C4-2B (cell line): ENCODE data around the gene SCGB1D1.

Experiments
- H3K27ac ChIP-seq: fragments of 450-650 bp; 2 replicates; pipeline ENCODE4 v1.5.1; 2017
- ZFX ChIP-seq: fragments of 450-650 bp; IDR thresholded peaks from 2 replicates; pipeline ENCODE4 v1.6.1; 2017
- TF ChIP-seq, protein P1 (sequence below): fragments of 450-650 bp; conservative IDR thresholded peaks from 2 replicates; pipeline ENCODE4 v1.5.1; 2017; ENCODE audit warnings: mild to moderate bottlenecking

Gene SCGB1D1

DNA sequence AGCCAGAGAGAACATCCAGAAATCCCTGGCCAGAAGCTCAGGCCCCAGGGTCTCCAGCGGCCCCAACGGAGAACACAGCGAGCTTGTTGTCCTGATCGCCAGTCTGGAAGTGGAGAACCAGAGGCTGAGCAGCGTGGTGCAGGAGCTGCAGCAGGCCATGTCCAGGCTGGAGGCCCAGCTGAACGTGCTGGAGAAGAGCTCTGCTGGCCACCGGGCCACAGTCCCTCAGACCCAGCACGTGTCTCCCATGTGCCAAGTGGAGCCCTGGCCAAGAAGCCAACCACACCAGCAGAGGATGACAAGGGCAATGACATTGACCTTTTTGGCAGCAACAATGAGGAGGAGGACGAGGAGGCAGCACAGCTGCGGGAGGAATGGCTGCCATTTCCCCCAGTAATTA is 20.6 kb upstream of the SCGB1D1 start:
- TF ChIP-seq ZFX: no peak
- TF ChIP-seq, protein P1, sequence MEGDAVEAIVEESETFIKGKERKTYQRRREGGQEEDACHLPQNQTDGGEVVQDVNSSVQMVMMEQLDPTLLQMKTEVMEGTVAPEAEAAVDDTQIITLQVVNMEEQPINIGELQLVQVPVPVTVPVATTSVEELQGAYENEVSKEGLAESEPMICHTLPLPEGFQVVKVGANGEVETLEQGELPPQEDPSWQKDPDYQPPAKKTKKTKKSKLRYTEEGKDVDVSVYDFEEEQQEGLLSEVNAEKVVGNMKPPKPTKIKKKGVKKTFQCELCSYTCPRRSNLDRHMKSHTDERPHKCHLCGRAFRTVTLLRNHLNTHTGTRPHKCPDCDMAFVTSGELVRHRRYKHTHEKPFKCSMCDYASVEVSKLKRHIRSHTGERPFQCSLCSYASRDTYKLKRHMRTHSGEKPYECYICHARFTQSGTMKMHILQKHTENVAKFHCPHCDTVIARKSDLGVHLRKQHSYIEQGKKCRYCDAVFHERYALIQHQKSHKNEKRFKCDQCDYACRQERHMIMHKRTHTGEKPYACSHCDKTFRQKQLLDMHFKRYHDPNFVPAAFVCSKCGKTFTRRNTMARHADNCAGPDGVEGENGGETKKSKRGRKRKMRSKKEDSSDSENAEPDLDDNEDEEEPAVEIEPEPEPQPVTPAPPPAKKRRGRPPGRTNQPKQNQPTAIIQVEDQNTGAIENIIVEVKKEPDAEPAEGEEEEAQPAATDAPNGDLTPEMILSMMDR: no peak
- no peak overlapping the region for H3K27ac ChIP-seq

DNA sequence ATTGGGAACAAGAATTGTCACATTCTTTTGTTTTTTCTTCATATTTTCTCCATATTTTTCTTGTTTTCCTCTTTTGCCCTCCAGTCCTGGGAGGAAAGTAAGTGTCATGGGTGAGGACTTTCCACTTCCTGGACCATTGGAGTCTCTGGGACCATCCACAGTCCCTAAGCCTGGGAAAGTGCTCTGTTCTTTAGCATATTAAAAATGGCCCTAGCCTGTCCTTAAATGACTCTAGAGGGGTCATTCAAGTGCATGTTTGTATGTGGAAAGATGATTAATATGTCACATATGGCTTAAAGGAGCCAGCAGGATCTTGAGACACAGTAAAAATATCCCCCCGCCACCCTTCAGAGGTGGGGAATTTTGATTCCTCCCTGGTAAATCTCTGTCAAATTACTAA is 20.1 kb upstream of the SCGB1D1 start:
- H3K27ac ChIP-seq: no peak overlapping the region
- TF ChIP-seq, protein P1: no peak
- TF ChIP-seq ZFX: no peak

DNA sequence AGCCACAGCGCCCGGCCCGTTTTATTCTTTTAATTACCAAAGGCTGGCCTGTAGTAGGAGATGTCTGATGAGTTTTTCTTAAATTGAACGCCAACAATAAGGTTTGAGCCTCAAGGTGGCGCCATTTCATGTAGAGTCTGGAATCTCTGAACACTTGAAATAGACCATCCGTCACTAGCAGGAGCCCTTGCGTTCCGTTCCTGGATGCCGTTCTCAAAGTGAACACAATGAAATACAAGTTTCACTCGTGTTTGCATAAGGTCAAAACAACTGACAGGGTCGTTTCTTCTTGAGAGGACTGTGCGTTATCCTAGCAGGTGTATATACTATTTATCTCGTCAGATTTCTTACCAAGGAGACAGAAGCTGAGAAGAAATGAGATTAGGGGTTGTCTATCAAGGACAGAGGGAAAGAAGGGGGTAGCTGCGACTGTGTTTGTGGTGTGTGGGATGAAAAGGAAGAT is 18.7 kb upstream of the SCGB1D1 start:
- no peak for TF ChIP-seq ZFX
- TF ChIP-seq, protein P1: peak; percentile 91
- H3K27ac ChIP-seq: no peak overlapping the region

DNA sequence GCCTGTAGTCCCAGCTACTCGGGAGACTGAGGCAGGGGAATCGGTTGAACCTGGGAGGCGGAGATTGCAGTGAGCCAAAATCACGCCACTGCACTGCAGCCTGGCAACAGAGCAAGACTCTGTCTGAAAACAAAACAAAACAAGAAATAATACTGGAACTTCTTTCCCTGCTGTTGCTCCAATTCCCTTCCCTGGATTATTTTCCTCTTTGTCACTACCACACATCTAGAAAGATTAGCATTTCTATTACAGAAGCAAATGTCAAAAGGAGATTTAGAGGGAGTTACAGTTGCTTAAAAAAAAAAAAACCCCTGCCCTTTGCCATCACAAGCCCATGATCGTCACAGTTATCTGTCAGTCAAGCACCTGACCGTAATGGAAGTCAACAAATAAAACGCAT is 17.7 kb upstream of the SCGB1D1 start:
- no peak for TF ChIP-seq ZFX
- TF ChIP-seq, protein P1: no peak
- no peak overlapping the region for H3K27ac ChIP-seq

DNA sequence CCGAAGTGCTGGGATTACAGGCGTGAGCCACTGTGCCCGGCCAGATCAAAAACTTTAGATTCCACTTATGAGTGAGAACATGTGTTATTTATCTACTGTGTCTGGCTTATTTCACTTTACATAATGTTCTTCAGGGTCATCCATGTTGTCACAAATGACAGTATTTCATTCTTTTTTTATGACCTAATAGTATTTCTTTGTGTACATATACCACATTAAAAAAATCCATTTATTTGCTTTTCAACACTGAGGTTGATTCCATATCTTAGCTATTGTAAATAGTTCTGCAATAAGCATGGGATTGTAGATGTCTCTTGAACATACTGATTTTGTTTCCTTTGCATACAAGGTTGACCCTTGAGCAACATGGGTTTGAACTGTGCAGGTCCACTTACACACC is 13.2 kb upstream of the SCGB1D1 start:
- no peak overlapping the region for H3K27ac ChIP-seq
- no peak for TF ChIP-seq ZFX

DNA sequence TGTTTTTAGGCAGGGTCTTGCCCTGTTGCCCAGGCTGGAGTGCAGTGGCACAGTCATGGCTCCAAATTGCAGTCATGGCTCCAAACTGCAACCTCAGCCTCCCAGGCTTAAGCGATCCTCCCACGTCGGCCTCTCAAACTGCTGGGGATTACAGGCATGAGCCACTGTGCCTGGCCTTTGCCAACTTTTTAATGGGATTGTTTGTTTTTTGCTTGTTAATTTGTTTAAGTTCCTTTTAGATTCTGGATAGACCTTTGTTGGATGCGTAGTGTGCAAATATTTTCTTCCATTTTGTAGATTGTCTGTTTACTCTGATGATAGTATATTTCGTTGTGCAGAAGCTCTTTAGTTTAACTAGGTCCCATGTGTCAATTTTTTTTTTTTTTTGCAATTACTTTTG is 10.0 kb upstream of the SCGB1D1 start:
- no peak overlapping the region for H3K27ac ChIP-seq
- TF ChIP-seq, protein P1: no peak
- TF ChIP-seq ZFX: no peak

DNA sequence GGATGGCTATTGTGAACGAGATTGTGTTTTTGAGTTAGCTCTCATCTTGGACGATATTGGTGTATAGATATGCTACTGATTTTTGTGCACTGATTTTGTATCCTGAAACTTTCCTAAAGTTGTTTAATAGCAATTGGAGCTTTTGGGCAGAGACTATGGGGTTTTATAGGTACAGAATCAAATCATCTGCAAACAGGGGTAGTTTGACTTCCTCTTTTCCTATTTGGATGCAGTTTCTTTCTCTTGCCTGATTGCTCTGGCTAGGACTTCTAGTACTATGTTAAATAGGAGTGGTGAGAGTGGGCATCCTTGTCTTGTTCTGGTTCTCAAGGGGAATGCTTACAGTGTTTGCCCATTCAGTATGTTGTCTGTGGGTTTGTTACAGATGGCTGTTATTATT is 8.9 kb upstream of the SCGB1D1 start:
- no peak overlapping the region for H3K27ac ChIP-seq
- TF ChIP-seq, protein P1: no peak
- TF ChIP-seq ZFX: no peak

DNA sequence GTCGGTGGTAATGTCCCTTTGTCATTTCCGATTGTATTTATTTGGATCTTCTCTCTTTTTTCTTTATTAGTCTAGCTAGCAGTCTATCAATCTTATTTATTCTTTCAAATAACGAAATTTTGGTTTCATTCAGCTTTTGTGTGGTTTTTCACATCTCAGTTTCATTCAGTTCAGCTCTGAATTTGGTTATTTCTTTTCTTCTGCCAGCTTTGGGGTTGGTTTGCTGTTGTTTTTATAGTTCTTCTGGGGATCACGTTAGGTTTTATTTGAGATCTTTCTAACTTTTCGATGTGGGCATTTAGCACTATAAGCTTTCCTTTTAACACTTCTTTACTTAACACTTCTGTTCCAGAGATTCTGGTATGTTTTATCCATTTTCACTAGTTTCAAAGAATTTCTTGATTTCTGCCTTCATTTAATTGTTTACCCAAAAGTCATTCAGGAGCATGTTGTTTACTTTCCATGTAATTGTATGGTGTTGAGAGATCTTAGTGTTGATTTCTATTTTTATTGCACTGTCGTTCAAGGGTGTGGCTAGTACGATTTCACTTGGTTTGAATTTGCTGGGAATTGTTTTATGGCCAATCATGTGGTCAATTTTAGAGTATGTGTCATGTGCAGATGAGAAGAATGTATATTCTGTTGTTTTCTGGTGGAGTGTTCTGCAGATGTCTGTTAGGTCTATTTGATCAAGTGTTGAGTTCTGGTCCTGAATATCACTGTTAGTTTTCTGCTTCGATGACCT is 7.7 kb upstream of the SCGB1D1 start:
- TF ChIP-seq, protein P1: no peak
- no peak for TF ChIP-seq ZFX
- no peak overlapping the region for H3K27ac ChIP-seq
